ENCODE measurements around the gene RCBTB1.

The RCBTB1 gene

DNA sequence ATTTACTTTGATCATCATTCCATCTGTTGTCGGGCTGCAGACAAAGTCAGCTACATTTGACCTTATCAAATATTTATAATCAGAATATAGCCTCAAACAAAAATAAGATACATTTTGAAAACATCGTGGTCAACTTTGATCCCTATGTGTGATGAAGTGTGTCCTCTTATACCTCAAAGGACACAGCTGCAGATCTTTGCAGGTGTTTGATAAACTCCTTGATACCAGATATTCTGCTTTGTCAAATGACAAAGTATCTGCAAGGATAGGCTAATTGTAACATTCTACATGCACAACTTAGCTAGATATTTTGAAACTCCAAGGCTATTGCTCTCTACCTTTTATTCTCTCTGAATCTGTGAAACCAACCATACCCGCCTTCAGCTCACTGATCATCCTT is 45.6 kb downstream of the RCBTB1 start:
- no peak for DNase-seq (ENCODE audit: low read depth)
- H3K4me3 ChIP-seq (ENCODE audit: low read length), result no peak overlapping the region
- TF ChIP-seq, protein P1, sequence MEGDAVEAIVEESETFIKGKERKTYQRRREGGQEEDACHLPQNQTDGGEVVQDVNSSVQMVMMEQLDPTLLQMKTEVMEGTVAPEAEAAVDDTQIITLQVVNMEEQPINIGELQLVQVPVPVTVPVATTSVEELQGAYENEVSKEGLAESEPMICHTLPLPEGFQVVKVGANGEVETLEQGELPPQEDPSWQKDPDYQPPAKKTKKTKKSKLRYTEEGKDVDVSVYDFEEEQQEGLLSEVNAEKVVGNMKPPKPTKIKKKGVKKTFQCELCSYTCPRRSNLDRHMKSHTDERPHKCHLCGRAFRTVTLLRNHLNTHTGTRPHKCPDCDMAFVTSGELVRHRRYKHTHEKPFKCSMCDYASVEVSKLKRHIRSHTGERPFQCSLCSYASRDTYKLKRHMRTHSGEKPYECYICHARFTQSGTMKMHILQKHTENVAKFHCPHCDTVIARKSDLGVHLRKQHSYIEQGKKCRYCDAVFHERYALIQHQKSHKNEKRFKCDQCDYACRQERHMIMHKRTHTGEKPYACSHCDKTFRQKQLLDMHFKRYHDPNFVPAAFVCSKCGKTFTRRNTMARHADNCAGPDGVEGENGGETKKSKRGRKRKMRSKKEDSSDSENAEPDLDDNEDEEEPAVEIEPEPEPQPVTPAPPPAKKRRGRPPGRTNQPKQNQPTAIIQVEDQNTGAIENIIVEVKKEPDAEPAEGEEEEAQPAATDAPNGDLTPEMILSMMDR (conservative IDR thresholded peaks at IDR 0.05; ENCODE audit: low read length), result no peak

DNA sequence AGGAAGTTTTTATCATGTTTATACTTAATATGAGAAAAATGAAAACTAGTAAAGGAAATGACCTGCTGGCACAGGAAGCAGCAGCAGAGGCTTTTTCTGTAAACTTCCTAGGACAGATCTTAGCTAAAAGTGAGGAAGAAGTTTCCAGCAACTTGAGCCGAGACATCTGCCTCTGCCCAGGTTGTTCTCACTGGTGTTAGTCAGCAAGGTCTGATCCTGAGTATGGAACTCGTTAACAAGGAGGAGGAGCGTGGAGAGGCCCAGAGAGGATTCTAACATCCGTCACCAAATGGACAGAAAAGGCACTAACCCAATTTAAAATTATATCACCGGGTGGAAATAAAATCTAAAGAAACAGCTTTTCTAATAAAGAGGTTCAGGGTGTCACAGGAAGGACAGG is 46.0 kb downstream of the RCBTB1 start:
- H3K4me3 ChIP-seq (ENCODE audit: low read length), result no peak overlapping the region
- TF ChIP-seq, protein P1 (conservative IDR thresholded peaks at IDR 0.05; ENCODE audit: low read length), result no peak
- no peak for DNase-seq (ENCODE audit: low read depth)

DNA sequence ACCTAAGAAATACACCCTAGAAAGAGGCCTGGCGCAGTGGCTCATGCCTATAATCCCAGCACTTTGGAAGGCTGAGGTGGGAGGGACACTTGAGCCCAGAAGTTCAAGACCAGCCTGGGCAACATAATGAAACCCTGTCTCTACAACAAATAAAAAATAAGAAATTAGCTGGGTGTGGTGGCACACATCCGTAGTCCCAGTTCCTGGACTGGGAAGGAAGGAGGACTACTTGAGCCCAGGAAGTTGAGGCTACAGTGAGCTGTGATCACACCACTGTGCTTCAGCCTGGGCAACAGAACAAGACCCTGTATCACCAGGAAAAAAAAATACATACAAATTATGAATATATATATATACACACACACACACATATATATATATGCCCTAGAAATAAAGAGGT is 47.0 kb downstream of the RCBTB1 start:
- TF ChIP-seq, protein P1 (conservative IDR thresholded peaks at IDR 0.05; ENCODE audit: low read length), result no peak
- DNase-seq (ENCODE audit: low read depth), result no peak
- no peak overlapping the region for H3K4me3 ChIP-seq (ENCODE audit: low read length)

DNA sequence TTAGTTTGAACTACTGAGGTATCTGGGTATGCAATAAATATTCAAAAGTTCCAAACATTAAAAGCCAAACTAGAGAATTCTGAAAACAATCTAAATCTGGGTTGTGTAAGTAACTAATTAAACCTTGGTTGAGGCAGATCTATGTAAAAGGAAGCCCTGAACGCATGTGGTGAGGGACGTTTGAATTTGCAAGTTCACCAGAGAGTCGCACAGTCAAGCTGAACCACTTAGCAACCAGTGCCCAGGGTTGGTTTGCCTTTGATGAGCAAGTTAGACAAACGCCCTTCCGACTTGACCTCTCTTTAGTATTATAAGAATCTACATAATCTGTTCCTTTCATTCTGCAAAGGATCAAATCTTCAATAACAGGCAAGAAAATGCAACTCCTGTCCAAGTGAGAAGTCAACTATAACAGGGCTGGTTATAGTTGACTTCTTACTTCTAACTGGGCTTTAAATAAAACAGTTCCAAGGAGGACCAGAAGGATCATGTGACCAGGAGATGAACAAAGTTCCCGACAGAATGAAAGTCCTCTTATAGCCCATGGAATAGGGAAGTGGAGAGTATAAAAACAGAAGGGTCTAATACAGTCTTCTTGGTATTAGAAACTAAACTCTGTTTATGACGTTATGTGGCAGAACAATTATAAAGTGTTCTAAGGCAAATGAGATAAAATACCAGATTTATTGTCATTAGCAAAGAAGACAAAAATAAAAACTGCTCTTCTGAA is 49.0 kb downstream of the RCBTB1 start:
- TF ChIP-seq, protein P1 (conservative IDR thresholded peaks at IDR 0.05; ENCODE audit: low read length), result no peak

DNA sequence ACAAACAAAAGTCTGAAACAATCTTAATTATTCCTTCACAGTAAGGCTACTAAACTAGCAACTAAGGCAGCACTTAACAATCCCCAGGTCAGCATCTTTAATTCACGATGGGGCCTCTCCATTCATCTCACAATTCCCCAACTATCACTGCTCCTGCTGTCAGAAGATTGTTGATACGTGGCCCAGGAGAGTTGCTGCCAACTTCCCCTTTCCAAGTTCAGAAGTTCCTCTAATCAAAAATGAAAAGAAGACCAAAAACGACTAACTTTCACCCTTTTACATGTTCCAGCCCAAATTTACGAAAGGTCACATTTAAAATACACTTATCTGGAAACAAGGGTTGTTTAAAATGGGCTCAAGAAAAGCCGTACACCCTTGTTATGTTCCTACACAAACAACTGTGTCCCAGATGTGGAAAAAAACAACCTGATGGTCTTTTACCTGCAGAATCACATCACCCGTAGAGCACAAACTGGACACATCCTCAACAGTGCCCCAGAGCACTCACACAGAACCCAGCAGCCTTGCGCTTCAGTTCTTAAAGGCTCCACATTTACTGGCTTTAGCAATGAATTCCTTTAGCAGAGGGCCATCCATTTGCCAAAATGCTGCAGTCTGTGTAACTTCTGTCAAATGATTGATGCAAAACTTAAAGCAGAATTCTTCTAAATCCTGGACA is 51.6 kb downstream of the RCBTB1 start:
- no peak for DNase-seq (ENCODE audit: low read depth)
- TF ChIP-seq, protein P1 (conservative IDR thresholded peaks at IDR 0.05; ENCODE audit: low read length), result no peak
- H3K4me3 ChIP-seq (ENCODE audit: low read length), result no peak overlapping the region

More for the DNA sequence above, 49.0 kb downstream of the RCBTB1 start:
- DNase-seq (ENCODE audit: low read depth), result no peak
- H3K4me3 ChIP-seq (ENCODE audit: low read length), result no peak overlapping the region

DNA sequence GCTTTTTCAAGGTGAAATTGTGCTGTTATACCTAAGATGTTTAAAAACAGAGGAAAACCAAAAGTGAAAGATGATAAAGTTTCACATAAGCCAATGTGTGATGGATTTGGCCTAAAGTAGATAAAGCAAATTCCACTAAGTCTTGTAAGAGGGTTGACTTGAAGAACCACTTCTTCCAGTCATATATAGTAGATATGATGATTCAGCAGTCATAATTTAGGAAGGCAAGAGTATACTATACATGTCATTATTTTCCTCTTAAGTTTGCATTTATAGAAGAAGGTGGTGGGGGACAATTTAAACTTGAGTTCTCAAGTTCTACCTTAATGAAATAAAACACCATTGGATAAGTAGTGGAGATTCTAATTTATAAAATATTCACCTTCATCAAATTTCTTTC is 52.3 kb downstream of the RCBTB1 start:
- TF ChIP-seq, protein P1 (conservative IDR thresholded peaks at IDR 0.05; ENCODE audit: low read length), result no peak
- DNase-seq (ENCODE audit: low read depth), result no peak
- H3K4me3 ChIP-seq (ENCODE audit: low read length), result no peak overlapping the region

DNA sequence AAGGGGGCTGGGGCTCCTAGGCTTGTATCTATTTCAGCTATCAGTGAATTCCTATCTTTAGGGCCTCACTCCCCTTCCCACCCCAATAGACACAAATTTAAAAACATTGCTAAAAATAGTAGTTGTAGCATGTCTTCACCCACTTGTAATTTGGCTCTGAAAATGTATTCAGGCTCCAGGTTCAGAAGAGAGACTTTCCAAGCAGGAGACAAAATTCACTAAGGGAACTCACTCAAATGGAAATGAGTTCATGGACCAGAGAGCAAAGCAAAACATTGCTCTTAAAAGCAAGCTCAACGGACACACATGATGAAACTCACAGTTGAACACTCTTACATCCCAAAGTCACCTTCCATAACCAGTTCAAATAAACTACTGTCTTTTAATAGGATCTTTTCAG is 52.8 kb downstream of the RCBTB1 start:
- TF ChIP-seq, protein P1 (conservative IDR thresholded peaks at IDR 0.05; ENCODE audit: low read length), result no peak
- no peak for DNase-seq (ENCODE audit: low read depth)
- no peak overlapping the region for H3K4me3 ChIP-seq (ENCODE audit: low read length)

Data from AG10803 (cell line).